CD1c-positive myeloid dendritic cell (primary cell): ENCODE results near the gene SELENOM.
"Not testable (repeated sequence)": the region's sequence is repeated elsewhere in the genome, so short reads cannot be mapped to it uniquely, and the experiment has no call there.

Experiments used
- DNase-seq: peaks from one replicate; pipeline ENCODE4 v3.0.0-alpha.2; 2016; ENCODE audit errors: extremely low spot score

Gene SELENOM

DNA sequence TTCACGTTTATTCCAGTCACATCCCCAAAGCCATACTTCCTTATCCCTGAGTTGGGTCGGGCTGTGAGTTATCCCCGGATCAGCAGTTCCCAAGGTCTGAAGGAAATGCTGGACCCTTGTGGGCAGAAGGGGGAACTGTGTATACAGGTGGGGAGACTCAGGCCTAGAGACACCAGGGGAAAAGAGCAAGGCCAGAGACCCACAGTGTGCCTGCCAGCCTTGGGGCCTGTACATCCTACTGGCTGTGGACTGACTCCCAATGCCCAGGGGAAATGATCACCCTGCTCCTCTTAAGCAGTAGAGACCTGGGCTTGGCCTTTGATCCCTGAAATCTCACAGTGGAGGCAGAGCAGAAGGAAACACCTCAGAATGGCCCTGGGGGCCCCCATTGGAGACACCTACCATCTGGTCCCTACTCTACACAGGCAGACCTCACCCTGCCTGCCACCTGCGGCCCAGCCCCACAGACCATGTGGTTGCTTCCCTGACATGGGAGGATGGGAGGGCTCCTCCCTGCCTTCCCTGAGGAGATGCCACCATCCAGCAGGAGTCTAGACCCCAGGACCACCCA is 1.3 kb downstream of the SELENOM start:
- no peak for DNase-seq

DNA sequence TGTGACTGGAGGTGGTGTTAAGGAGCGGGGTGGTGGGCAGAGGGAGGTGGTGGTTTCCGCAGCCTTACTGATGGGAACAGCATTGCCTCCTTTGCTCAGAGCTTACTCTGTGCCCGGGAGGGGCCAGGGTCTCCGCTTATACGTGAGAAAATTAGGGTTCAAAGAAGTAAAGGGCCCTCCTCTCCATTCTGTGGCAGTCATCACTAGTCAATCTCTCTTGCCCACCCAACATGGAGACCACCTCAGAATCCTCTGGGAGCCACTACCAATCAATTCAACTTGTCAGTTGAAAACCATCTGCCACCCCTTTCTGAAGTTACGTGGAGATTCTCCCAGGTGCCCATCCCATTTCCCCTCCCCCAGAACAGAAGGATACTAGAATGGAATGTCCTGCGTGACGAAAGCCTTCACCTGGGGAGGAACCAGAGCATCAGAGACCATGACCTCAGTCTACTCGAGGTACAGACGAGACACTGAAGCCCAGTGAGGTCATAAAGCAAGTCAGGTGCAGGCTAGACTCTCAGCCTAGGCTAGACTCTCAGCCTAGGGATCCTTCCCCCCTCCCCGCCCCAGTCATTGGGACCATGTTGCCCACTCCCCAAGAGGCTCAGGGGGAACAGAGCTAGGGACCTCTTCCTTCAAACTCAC is 2.0 kb downstream of the SELENOM start:
- no peak for DNase-seq

DNA sequence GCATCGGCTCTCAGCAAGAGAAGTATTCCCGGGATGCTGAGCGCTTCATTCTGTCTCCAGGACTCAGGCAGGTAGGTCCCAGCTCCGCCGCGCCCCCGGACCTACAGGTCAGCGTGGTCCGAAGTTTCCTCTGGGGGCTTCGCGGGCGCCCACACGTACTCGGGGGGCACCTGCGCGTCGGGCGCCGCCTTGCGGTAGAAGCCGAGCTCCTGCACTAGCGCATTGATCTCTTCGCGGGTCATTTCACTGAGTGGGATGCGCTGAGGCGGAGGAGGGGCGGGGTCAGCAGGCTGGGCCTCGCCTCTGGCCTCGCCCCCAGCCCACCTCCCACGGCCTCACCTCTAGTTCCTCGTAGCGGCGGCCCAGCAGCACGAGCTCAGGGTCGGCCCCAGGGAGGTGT is 2.5 kb downstream of the SELENOM start:
- DNase-seq = no peak

DNA sequence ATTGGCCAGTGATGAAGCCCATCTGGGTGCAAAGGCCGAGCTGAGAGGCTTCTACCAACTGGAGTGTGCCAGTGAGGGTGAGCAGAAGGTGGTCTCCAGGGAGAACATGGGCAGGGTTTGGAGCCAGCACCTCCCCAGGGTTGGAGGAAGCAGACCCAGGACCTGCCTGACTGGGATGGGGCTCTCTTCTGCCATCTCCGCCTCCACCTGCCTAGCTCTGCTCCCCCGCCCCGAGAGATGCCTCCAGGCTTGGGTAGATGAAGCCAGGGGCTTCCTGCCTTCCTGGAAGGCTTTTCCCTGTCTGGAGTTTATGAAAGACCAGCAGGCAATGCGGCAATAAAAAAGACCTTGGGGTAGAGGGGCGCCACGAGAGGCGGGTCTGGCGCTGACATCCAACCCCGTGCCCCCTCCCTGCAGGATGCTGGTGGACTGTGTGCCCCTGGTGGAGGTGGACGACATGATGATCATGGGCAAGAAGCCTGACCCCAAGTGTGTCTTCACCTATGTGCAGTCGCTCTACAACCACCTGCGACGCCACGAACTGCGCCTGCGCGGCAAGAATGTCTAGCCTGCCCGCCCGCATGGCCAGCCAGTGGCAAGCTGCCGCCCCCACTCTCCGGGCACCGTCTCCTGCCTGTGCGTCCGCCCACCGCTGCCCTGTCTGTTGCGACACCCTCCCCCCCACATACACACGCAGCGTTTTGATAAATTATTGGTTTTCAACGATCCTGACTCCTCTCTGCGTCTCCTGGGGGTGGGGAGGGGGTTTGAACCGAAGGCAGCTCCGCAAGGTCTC is 3.3 kb downstream of the SELENOM start:
- DNase-seq = no peak

DNA sequence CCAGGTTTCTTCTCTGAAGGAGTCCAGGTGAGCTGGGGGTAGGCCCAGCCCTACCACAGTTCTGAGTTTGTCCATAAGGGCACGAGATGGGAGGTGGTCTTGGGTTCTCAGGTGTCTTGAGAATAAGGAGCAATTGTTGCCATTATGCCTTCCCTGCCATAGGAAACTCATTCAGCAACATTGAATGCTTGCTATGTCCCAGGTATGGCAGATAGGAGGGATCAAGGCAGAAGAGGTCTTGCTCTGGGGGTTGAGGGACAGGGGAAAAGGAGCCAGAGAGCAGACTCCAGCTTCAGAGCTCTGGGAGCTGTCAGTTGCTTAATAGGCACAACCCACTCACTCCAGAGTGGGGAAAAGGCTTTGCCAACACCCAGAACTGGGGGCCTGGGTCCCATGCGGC is 4.3 kb downstream of the SELENOM start:
- DNase-seq = no peak

DNA sequence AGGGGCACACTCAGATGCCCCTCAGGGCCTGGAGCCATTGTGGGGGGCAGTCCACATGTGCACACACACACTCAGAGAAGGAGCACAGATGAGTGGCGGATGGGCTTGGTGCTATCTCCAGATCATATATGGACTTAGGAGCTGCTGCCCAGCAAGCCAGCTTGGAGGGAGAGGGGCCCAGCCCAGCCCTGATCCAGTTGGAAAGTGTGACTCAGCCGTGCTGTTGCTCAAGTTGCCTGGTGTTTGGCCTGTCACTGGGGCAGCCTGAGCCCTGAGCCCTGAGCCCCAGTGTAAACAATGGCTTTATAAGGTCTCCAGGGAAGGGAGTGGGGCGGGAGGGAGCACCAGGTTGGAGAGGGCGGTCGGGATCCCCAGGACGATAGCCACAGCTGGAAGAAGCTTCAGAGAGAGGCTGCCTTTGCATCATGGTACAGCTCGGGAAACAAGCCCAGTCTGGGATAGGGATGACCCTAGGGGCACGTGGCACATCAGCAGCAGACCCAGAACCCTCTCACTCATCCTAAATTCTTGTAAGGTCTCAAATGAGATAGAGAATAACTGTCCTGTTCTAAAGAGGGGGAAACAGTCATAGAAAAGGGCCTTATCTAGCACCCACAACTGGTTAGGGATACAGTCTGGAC is 4.8 kb downstream of the SELENOM start:
- no peak for DNase-seq

DNA sequence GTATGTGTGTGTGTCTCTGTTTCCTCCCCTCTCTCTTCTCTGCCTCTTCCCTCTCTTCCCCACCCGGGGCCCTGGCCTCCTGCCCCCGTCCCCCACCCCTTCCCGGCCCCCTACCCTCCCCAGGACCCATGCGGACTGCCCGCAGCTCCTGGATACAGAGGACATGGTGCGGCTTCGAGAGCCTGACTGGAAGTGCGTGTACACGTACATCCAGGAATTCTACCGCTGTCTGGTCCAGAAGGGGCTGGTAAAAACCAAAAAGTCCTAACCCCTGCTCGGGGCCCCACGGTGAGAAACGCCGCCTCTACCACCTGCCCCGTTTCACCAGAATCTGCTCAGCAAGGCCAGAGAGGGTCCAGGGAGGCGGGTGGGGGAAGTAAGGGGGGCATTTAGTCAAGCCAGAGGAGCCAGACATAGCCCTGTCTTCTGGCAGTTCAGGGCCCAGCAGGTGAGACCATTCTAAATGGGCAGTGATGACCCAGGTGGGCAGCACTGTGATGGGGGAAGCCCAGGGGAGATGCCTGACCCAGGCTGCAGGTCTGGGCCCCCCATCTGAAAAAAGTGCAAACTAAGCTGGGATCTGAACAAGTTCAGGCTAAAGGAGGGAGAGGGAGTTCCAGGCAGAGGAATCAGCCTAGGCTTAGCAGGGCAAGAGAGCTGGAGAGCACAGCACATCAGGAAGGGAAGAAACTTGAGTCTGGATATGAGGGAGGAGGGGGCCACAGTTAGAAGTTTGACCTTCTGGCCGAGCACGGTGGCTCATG is 6.4 kb downstream of the SELENOM start:
- DNase-seq = no peak

DNA sequence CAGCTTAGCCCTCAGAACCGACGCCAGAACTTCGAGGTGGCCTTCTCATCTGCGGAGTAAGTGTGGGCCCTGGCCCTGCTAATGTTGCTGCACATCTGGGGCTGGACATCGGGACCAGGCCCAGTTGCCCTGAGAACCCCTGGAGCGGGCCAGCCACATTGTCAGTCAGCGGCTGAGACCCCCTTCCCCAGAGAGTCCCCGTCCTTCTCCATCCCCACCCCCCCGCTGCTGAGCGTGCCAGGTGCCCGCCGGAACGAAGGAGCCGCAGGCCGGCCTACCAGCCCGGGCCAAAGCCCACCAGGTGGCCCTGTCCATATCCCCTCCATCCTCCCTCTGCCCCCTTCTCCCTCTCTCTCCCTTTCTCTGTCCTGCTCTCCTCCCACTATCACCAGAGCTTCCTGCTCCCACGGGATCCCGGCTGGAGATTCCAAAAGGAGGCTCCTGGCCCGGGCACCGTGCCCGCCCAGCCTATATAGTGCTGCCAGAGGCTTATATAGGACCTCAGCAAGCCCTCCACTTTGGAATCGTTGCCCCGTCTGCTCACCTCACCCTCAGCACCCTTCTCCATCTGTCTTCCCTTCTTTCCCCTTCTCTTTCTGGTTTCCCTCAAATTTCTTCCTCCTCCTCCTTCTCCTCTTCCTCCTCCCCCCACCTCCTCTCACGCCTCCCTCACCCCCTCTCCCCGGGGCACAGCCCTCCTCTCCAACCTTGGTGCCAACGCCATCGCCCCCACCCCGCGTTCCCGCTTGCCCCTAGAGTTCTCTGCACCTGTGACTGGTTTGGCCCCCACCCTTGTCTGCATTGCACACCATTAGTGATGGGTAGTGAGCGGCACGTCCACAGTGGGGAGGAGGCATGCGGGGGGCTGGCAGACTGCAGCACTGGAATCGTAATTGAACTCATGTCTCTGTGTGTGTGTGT is 7.3 kb downstream of the SELENOM start:
- DNase-seq = no peak

DNA sequence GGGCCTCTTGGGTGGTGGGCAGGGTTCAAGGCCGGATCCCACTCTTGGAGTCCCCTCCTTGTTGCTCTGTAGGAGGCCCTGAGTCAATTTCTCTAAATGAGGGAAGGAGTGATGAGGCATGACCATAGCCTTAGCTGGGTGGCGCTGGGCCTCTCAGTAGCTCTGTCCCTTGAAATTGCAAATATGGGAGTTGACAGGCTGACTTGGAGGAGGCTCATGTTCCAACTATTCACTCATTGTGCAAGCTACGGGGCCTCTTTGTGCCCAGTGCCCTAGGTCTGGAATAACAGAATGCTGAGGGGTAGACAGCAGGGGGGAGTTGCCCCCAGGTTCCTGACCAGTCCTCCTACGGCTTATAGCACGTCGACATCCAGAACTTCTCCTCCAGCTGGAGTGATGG is 8.0 kb downstream of the SELENOM start:
- no peak for DNase-seq

DNA sequence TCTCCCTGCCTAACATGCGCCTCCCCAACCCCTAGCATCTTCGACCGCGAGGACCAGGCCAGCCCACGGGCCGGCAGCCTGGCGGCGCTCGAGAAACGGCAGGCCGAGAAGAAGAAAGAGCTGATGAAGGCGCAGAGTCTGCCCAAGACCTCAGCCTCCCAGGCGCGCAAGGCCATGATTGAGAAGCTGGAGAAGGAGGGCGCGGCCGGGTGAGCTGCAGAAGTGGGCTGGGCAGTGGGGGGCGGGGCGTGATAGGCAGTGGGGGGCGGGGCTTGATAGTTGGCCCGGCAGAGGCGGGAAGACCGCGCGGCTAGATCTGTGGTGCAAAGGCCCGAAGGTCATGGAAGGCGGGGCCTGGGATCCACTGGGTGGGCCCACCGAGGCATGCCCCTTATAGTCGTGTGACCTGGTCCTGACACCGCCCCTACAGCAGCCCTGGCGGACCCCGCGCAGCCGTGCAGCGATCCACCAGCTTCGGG is 8.7 kb downstream of the SELENOM start:
- DNase-seq = no peak

DNA sequence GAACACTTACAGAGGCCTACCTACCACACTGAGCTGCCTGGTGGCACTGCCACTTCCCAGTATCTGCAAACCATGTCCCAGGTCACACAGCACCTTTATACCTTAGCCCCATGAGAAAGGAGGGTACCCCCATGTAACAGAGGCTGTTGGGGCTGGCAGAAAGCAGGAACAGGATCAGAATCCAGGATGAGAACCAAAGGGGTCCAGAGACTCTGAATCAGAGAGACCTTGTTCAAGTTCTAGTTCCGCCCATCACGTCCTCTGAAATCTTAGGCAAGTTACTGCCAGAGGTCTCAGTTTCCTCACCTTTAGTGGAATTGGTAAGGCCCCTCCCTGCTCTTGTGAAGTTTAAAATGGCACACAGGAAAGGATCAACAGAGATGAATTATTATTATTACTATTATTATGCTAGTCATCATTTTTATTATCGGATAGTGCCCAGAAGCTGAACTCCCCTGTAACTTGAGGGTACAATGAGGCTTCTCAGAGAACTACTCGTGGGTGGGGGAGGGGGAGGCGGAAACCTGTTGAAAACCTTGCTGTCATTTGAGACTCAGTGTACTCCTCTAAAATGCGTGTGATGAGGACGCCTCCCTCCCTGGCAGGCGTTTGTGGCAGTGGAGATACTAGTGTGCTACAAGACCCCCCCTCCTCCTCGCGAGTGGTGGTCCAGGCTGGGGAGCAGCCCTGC is 9.3 kb downstream of the SELENOM start:
- no peak for DNase-seq

DNA sequence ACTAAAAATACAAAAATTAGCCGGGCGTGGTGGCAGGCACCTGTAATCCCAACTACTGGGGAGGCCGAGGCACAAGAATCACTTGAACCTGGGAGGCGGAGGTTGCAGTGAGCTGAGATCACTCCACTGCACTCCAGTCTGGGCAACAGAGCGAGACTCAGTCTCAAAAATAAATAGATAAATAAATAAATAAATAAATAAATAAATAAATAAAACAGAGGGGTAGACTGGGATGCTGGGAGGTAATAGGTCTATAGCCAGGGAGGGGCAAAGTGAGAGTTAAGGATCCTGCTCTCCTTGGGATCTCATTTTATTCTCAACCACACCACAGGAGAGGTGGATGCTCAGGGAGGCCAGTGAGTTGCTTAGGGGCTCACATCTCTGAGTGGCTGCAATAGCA is 9.8 kb downstream of the SELENOM start:
- DNase-seq = not testable (repeated sequence)

DNA sequence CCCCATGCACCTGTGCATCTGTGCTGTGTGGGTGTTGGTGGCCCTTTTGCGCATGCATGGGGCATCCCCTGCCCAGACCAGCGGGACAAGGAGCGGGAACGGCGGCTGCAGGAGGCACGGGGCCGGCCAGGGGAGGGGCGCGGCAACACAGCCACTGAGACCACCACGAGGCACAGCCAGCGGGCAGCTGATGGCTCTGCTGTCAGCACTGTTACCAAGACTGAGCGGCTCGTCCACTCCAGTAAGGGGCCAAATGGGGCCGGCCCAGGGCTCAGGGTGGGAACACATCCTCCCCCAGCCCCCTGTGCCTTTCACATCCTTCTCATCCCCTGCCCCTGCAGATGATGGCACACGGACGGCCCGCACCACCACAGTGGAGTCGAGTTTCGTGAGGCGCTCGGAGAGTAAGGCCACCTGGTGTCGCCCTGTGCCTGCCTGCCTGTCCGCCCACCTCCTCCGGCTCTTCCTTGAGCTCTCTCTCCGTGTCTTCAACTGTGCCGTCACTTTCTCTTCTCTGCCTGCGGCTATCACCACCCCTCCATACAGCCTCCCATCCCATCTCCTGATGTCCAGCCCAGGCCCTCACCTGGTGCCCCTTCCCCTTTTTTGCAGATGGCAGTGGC is 10.6 kb downstream of the SELENOM start:
- DNase-seq = no peak

DNA sequence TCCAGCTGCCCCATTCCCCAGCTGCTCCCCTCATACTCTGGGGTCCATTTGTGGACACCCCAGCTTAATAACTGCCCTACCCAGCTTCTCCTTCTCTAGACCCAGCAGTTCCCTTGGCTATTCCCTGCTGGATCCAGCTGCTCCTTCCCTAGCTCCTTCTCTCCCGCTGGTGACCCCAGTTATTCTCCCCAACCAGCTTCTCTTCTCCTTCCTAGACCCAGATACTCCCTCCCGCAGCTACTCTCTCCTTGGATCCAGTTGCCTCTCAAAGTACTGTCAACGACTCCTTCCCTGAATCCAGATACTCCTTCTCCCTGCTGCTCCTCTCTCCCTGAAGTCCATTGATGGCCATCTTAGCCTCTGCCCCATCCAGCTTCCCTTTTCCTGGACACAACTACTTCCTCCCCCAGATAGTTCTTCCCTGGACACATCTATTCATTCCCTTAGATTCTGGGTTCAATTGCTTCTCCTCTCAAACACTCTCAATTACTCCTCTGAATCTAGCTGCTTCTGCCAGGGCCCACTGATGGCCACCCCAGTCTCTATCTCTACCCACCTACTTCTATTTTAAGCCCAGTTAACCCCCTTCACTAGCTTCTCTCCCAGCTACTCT is 11.6 kb downstream of the SELENOM start:
- DNase-seq = no peak

DNA sequence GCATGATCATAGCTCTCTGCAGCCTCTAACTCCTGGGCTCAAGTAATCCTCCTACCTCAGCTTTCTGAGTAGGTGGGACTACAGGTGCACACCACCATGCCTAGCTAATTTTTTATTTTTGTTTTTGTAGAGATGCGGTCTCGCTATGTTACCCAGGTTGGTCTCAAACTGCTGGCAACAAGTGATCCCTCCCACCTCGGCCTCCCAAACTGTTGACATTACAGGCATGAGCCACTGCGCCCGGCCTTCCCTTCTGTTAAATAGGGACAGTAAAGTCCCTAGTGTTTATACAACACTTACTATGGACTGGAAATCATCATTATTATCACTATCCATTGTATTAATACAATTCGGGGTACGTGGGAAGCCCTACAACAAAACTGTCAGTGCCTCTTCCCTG is 12.6 kb downstream of the SELENOM start:
- no peak for DNase-seq

DNA sequence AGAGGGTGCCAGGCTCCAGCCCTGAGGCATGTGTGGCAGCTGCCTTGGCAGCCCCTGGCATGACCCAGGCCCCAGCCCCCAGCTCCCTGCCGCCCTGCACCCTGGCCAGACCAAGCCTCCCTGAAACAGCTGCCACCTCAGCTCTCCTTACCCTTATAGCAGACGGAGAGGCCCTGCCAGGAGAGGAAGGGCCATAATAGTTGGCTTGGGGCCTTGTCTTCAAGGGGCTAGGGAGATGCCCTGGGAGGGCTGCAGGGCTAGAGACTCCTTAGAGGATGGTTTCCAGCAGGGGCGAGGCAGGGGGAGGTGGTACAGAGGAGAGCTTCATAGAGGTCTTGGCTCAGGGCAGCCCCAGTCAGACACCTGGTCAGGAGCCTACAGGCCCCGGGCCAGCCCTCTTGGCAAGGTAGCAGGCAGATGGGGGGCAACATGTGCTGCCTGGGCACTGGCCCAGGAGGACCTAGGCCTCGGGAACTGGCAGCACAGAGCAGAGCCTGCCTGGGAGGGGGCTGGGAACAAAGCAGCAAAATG is 13.3 kb downstream of the SELENOM start:
- no peak for DNase-seq

DNA sequence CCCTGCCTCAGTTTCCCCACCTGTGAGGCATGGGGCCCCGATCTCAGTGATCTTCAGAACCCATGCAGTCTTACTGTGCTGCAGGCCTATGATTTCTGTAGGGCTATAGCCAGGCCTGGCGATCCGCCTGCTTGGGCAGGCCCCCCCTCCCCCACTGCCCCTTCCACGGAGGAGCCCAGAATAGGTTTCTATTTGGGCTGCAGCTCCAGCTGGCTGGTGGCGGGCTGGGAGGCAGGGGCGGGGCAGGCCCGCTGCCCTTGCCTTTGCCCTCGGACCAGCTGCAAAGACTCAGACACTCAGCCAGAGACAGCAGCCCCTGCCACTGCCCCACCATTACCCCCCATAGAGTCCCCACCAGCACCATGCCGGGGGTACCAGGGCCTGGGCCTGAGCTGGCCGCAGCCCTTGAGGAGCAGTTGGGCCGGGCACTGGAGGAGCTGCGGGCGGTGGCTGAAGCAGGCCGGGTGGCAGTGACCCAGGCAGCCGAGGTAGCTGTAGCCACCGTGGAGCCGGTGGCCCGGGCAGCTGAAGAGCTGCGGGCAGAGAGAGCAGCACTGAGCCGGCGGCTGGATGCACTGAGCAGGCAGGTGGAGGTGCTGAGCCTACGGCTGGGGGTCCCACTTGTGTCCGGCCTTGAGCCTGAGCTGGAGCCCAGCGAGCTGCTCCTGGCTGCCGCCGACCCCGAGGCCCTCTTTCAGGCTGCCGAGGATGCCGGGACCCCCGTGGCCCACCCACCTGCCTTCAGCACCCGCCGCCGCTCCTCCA is 14.1 kb downstream of the SELENOM start:
- DNase-seq = no peak

DNA sequence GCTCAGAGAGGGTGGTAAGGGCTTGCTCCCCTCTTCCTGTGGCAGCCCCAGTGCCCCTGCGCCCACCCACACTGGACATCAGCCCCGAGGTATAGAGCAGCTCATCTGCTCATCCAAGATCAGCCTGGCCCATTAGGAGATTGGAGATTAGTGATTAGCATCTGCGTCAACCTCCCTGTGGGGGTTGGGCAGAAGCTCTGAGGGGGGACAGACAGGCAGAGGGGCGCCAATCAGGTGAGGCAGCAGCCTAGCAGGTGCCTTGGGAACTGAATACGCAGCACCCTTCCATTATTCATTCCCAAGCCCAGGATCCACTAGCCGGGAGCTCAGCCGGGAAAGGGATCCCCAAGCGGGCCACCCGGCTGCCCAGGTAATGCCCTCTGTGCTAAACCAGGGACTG is 15.2 kb downstream of the SELENOM start:
- DNase-seq = no peak
